Fibroblast of skin of back (primary cell): ENCODE data around the gene ELOVL7.
A peak's percentile ranks its signal among the peaks of the same experiment; 100 is the strongest.
"Not testable (repeated sequence)": the region's sequence is repeated elsewhere in the genome, so short reads cannot be mapped to it uniquely, and the experiment has no call there.

Experiments used
- DNase-seq: peaks from one replicate; pipeline ENCODE4 v3.0.0-alpha.2; 2013

ELOVL7 gene

GRCh38 chr5:60829490-60830266 is 14.4 kb downstream of the ELOVL7 start:
- no peak for DNase-seq

GRCh38 chr5:60827201-60827600 is 16.9 kb downstream of the ELOVL7 start:
- DNase-seq: no peak

- no peak for DNase-seq
These were observed 17.4 kb downstream of the ELOVL7 start for GRCh38 chr5:60826653-60827052.

- DNase-seq: no peak
These were observed 20.5 kb downstream of the ELOVL7 start for GRCh38 chr5:60823574-60823973.

GRCh38 chr5:60822285-60822556 is 21.8 kb downstream of the ELOVL7 start:
- no peak for DNase-seq

GRCh38 chr5:60821488-60822284 is 22.4 kb downstream of the ELOVL7 start:
- no peak for DNase-seq

- DNase-seq: no peak
These were observed 23.2 kb downstream of the ELOVL7 start for GRCh38 chr5:60820593-60821487.

GRCh38 chr5:60816138-60816537 is 27.9 kb downstream of the ELOVL7 start:
- DNase-seq: not testable (repeated sequence)

- DNase-seq: no peak
These were observed 29.6 kb downstream of the ELOVL7 start for GRCh38 chr5:60814498-60814897.

GRCh38 chr5:60812426-60812825 is 31.6 kb downstream of the ELOVL7 start:
- no peak for DNase-seq

- no peak for DNase-seq
These were observed 33.0 kb downstream of the ELOVL7 start for GRCh38 chr5:60811105-60811504.

- peak; percentile 29 for DNase-seq
These were observed 33.5 kb downstream of the ELOVL7 start for GRCh38 chr5:60810438-60811085.

- no peak for DNase-seq
These were observed 34.1 kb downstream of the ELOVL7 start for GRCh38 chr5:60809891-60810425.

GRCh38 chr5:60806591-60807243 is 37.4 kb downstream of the ELOVL7 start:
- no peak for DNase-seq

GRCh38 chr5:60805463-60805862 is 38.6 kb downstream of the ELOVL7 start:
- no peak for DNase-seq

- DNase-seq: no peak
These were observed 40.4 kb downstream of the ELOVL7 start for GRCh38 chr5:60803712-60804111.

GRCh38 chr5:60802986-60803385 is 41.1 kb downstream of the ELOVL7 start:
- no peak for DNase-seq

GRCh38 chr5:60802226-60802625 is 41.8 kb downstream of the ELOVL7 start:
- no peak for DNase-seq

GRCh38 chr5:60797482-60798153 is 46.5 kb downstream of the ELOVL7 start:
- DNase-seq: no peak

GRCh38 chr5:60795424-60795950 is 48.6 kb downstream of the ELOVL7 start:
- DNase-seq: not testable (repeated sequence)

- DNase-seq: no peak
These were observed 49.4 kb downstream of the ELOVL7 start for GRCh38 chr5:60794691-60795090.
